NCI-H345 (cell line): Measurements from ENCODE around the gene MAP7.
"Not testable (repeated sequence)": the region's sequence is repeated elsewhere in the genome, so short reads cannot be mapped to it uniquely, and the experiment has no call there.

Source experiments
- DNase-seq: peaks from one replicate; lab custom pipeline; 2025; lab: John Stamatoyannopoulos, UW

The MAP7 gene

DNA sequence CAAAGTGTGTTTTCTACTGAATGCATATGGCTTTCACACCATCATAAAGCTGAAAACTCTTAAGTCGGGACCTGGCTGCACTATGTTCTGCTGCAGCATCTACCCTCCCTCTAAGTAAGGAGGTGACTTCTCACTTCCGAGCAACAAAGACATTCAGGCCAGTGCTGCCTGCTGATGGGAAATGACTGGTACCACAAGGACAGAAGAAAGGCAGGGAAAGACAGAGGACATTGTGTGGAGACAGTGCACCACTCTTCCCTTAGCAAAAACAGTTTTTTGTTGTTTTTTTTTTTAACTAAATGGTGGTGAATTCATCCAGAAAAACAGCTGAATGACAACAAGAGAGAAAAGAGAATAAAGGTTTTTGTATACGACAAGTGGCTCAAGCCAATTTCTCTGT, 81.5 kb downstream of the MAP7 start:
- DNase-seq = no peak

DNA sequence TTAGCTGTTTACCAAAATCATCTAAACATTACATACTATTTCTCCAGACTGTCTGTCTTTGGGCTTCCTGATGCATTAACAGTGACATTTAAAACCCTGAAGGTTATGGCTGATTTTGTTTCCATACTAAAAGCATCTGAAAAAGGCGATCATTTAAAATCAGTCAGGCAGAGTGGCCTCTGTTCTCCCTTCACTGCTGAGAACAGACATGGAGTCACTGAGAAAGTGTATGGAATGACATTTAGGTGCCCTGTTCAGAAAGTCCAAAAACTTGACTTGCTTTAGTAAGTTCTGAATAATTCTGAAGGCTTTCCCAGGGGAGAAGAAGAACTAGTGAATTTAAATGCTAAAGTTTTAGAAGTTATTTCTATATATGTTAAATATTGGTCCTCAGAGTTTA, 83.0 kb downstream of the MAP7 start:
- no peak for DNase-seq

DNA sequence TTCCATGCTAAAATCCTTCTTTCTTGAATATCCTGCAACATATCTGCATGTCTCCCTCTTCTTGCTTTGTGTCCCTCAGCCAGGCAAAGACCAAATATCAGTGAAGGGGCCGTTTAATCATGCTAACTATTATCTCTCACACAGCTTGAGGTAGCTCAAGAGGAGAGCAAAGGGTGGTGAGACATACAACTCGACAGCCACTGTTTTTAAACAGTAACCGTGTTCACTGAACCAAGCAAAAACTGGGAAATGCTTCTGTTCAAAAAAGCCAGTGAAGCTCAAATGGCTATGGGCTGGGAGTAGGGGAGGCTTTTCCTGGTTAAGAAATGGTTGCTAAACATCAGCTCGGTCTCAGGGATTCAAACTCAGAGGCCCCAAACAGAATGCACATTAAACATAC, 83.4 kb downstream of the MAP7 start:
- peak; percentile 73 for DNase-seq

DNA sequence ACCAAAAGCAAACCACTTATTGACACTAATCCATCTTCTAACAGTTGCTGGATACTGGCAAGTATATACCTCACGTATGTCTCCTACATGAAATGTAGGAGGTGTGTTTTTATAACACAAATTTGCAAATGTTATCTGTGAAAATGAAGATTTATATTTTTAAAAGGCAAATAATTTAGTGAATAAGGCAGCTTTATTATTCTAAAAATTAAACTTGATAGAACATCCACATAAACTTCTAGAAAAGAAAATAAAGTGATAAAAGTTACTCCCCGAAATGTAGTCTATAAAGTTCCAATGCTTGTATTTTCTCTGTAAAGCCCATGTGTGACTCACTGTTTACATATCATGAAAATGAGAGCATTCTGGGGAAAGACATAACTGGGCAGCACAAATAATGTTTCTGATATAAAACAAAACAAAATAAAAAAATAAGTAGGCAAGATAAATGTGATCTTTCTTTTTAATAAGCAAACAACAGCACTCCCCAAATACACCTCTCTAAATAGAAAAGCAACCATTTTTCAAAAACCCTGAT, 84.4 kb downstream of the MAP7 start:
- DNase-seq = no peak

DNA sequence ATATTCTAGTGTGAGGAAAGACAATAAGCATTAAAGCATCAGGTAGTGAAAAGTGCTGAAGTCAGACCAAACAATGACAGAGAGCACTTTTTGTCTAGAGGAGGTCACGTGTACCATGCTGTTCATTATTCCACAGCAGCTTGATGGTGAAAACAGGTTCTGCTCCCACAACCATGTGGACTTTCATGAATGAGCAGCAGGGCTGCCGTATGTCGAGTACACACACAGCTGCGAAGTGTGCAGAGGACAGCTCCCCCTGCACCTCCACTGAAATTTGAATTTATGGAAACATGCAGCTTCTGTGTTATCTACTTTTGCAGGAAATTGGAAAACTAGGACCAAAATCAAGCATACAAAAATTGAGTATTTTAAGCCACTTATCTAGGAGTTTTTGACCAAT, 85.3 kb downstream of the MAP7 start:
- no peak for DNase-seq

DNA sequence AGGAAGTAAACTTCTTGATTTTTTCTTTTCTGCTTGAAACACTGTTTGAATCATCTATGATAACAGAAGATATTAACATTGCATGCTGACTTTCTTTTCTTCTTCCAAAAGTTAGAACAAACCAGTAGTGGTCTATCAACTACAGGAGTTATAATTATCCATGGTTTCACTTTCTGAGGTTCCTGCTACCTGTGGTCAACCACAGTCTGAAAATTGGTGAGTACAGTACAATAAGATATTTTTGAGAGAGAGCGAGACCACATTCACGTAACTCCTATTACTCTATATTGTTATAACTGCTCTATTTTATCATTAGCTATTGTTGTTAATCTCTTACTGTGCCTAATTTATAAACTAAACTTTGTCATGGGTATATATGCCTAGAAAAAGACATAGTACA, 86.1 kb downstream of the MAP7 start:
- no peak for DNase-seq

DNA sequence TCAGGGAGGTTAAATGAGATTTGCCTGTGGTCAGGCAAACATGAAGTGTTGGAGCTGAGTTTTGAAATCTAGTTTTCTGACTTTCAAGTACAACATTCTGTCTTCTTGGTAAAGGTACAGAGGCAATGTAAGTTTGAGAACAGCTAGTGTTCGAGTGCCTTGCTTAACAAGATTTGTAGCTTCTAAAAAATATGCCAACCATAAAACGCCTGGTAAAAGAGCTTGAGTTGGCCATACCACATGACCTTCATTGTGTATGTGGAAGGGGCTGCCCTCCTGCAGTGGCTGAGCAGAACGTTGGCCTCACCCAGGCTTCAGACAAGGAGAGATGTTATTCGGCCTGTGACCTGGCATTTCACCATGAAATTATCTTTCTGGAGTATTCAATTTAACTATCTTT, 86.5 kb downstream of the MAP7 start:
- no peak for DNase-seq

DNA sequence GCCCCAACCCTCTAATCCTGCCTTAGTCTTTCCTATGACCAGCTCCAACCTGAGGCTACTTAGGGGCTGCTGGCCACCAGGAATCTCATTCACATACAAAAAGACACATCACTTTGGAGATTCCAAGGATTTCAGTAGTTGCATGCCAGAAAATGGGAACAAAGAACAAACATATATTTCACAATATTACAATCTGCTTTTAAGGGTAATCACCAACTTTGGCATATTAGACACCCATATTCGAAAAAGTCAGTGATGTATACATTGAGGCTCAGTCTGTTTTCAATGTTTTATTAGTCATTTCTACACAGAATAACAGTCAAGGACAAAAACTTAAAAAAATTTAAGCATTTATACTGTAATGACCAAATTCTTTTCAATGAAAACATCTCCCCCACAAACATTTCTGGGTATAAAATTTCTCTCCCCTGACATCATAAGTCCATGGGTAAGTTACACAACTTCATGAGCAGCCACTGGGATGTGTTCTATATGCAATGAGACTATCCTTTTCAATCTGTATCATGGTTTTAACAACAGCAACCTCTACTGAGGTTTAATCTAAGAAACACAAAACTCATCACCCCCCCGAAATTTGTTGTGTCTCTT, 103.5 kb downstream of the MAP7 start:
- no peak for DNase-seq

DNA sequence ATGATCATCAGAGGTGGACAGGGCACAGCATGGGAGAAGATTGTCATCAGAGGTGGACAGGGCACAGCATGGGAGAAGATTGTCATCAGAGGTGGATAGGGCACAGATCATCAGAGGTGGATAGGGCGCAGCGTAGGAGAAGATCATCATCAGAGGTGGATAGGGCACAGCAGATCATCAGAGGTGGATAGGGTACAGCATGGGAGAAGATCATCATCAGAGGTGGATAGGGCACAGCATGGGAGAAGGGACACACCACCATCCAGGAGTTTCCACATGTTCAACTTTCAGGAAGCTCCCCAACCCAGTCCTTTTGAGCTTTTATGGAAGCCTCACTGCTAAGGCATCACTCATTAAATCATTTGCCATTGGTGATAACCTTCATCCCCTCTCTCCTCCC, 104.1 kb downstream of the MAP7 start:
- no peak for DNase-seq

DNA sequence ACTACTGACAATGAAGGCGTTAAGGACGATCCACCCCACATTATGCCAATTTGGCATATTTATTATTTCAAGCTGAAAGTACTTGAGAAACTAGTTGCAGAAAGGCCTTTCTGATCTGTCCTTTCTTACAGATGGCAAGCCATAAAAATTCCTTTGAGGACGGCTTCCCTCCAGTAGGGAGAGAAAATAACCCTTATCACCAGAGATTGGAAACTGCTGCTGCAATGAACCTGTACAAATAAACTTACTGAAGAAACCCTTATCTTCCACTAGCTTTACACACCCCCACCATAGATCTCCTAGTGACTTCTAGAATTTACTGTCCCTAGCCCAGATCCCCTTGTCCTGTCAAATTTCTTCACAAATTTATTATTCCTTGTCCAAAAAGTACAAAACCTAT, 105.2 kb downstream of the MAP7 start:
- DNase-seq = no peak

DNA sequence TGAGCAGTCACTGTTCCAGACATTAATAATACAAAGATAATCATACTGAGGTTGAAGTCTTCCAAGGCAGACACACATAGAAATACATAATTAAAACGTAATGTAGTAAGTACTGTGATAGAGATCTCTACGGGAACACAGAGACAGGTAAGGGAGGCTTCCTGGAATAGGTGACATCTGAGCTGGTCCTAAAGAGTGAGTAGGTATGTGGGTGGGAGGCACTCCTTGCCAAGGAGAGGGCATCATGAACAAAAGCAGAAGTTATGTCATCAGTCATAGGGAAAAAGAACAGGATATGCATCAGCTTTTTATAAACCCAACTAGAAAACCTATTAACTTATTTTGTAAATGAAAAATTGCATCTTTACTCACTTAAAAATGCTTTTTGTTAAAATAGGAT, 110.0 kb downstream of the MAP7 start:
- DNase-seq = no peak

DNA sequence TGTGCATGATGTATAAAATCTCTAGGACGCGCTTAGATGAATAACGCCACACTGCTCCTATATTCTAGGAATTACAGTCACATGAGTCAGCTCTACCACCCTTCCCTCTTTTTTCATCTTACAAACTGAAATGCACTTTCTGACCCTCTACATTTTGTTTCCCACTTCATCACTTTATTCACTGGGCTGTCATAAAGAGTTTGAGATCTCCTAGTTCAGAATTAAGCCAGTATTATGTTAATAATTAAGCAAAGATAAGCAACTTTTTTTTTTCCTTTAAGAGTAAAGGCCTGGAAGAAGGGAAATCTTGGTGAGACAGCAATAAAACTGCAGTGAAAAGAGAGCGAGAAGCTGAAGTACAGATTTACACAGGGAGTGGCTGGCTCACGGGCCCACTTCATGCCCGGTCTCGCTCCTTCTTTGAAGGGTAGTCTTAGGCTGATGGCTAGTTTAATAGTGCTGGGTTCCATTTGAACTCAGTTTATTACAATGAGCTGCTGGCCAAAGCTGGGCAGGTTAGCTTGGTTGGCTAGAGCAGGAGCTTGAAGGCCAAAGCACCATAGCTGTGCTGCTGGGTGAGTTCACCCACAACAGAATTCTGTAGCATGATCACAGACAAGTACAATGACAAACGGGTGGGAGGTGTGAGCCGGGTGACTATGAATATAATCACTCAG, 110.6 kb downstream of the MAP7 start:
- no peak for DNase-seq

DNA sequence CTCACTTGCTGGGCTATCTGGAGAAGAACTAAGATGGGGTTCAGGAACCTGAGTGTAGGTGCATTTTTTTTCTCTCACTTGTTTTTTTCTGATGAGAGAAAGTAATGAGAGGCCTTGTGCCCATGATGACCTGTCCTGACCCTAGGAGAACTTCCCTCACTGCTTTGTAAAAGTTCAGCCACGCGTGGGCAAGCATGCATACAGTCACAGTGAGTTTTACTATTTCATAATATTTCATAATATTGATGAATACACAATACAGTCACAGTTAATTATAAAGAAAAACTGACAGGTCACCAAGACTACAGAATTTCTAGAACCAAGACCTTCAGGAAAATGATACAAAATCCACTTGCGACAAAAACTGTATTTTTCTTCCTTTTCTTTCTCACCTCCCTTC, 111.8 kb downstream of the MAP7 start:
- DNase-seq = no peak

DNA sequence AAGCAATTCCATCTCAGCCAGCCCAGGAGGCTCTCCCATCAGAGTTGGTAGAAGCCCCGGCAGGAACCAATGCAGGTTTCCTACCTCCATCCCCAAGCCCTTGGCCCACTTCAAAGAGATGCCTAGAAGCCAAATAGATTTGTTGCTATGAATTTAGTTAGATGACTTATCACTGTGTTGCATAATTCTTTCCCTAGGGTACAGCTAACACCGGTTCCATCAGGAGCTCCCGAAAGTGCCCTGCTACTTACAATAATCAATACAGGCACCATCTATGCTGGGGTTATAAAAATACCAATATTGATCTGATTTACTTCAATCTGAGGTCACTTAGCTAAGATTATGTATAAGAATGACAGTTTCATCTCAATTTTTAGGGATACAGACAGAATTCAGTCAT, 113.0 kb downstream of the MAP7 start:
- no peak for DNase-seq

DNA sequence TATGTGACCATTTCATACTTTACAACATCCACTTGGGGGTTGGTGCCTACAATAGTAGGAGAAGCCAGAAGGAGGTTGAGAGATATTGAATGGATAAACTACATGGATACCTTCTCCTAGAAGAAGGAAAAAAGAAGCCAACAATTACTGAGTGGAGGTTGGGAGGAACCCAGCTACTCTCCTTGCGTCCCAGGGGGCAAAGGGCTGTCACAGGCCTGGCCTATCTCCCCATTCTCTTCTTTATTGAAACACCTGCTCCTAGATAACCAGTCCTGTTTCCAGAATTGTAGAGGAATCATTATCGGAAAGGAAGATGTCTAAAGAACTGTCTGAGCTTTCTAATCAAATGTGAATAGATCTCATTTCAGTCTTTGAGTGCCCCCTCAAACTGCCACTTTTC, 115.1 kb downstream of the MAP7 start:
- DNase-seq = no peak

DNA sequence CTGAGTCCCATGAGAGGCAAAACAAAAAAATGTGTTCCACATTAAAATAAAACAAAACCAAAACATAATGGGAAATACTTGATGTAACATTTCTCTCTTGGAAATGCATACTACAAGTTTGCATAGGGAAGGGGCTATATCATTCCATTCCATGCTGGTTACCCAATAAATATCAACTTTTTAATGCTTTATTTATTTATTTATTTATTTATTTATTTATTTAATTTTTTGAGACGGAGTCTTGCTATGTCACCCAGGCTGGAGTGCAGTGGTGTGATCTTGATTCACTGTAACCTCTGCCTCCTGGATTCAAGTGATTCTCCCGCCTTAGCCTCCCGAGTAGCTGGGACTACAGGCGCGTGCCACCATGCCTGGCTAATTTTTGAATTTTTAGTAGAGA, 118.9 kb downstream of the MAP7 start:
- not testable (repeated sequence) for DNase-seq

DNA sequence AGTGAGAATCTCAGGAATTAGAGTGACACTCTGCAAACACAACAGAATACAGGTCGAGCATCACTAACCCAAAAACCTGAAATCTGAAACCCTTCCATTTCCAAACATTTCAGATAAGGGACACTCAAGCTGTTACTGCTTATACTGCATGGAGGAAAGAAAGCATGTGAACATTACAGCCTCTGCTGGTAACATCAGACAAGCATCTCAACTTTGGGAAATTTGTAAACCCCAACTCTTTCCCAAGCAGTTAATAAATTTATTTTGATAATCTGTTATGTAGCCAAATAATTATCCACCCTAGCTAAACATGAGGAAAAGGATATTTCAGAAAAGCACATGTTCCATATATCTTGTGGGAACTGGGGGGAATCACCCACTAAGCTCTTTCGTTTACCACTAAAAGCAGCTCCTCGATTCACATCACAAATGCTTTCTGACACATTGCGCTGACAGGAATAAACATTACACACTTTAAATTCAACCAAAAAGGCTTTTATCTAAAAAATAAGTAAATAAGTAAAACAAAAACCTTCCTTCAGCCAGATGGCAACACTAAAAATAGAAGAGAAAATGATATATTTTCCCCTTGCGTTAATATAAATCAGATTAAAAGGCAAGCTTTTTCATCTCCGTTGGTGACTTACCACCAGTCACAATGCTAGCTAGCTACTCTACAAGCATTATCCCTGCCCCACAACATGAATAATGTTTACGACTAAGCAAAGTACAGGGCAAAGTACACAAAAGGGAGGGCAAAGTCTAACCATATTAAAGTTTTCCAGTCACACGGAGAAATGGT, 120.8 kb downstream of the MAP7 start:
- no peak for DNase-seq

DNA sequence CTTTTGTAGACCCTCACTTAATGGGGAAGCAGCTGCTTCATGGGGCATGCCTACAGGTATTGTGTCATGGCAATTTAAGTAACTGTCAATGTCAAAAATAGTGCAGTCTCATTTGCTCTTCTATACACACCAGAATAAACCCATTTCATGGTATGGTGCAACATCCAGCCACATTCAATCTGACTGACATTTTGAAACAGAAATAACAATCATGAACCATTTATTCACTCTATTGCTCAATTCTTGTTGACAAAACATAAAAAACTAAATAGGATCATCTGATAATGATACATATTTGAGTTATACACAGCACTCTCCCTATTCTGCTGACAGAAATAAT, 122.9 kb downstream of the MAP7 start:
- no peak for DNase-seq

DNA sequence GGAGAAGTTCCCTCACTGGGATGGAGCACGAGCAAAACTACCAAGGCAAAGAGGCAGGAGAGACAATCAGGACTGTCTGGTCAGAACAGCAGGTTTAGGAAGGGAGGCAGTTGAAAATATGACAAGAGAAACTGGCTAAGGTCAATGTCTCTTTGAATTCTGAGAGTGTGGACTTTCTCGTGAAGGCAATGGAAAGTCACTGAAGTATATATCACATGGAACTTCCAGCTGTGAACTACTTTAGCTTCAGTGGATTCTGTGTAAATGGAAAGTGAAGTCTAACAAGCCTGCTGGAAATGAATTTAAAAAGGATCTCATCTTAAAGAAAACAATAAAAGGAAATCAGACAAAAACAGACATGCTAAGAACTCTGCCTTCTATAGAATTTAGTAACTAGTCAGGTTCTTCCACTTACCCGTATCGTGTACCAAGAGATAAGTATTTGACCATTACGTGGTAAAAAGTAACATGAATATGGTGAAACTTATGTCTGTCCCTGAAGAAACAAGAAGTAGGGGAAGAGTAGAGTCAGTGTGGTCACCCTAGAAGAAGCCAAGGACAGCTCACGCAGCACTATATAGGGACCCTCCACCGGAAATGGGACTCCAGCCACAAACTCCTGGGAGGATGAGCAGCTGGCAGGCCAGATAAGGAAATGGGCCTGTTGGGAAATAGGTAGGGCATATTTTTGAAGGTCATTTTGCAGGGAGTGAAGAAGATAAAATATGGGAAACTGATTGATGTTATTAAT, 123.4 kb downstream of the MAP7 start:
- DNase-seq = no peak

DNA sequence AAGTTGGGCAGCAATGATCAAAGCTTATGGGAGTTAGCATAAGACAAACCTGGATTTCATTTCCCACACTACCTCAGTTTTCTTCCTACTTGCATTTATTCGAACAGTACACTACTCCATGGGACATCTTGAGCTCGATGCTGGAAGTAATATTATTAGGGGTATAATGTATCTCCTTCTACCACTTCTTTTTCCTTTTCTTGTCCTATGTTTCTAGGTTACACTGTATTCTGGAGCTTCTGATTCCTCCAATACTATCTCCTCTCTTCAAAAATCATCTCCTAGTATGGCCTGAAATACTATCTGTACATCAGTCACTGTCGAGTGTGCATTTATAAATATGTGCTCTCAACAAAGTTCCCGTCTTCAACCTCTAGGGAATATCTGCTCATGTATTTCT, 124.4 kb downstream of the MAP7 start:
- no peak for DNase-seq

DNA sequence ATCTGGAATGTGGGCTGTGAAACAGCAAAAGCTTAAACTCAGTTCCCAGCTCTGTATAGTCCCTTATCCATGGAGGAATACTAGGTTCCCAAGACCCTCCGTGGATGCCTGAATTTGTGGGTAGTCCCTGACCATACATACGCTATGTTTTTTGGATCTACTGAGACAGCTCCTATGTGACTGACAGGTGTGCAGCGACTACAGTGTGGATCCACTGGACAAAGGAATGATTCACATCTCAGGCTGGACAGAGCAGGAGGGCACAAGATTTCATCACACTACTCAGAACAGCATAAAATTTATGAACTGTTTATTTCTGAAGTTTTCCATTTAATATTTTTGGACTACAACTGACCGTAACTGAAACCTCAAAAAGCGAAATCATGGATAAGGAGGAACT, 125.3 kb downstream of the MAP7 start:
- DNase-seq = no peak

DNA sequence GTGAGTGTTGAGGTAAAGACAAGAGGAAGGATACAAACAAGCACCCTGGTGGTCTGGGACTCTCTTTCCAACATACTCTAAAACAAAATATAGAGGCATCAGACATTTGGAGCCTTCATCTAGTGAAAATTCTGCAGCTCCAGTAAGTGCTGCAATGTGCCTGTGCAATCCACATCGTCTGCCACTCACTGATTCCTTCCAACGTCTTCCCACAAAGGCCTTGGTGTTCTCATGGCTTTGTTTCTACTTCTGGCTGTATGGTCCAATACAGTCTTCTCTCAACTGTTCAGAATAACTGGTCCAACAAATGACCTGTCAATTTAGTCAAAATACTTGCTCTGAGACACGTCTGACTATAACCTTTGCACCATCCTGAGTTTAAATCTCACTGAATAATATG, 125.8 kb downstream of the MAP7 start:
- no peak for DNase-seq
